ENCODE measurements around the gene NR2F6.

GRCh38 chr19:17196610-17197009, 49.1 kb downstream of the NR2F6 start:
- TF ChIP-seq CTCF (IDR thresholded peaks at IDR 0.05) (no peak), POLR2A (IDR thresholded peaks at IDR 0.05) (no peak)

Measured in lower leg skin (tissue), 3 donors.